Measurements from ENCODE around the gene CEP43. TPM values are rescaled to one million over a fixed set of nuclear protein-coding genes. Genes with fewer than 3 reads are reported as not detected.

The CEP43 gene
- total RNA-seq, 2 experiments from 2014 or later = 34.3 to 41.2 TPM

DNA sequence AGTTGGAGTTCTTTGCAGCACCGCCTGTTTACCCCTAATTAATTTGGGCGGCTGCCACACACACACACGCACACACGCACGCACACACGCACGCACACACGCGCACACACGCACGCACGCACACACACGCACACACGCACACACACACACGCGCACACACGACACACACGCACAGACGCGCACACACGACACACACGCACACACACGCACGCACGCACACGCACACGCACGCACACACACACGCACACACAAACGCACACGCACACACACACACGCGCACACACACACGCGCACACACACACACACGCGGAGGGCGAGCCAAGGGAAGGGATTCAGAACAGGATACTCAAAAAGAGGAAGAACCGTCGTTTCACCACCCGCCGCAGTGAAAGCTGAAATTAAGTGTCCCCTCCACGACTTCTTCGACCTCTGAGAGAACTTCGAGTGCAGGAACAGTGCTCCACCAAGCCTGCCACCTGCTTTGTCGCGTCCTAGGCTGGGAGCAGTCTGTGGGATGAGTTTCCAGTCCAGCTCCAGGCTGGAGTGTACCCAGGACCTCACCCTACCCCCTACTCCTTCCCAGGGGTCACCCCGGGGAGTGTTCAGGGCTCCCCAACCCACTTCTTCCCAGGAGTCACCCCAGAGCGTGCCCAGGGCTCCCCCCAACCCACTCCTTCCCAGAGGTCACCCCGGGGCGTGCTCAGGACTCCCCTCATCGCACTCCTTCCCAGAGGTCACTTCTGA, 43.9 kb upstream of the CEP43 start:
- Histone ChIP-seq H2AFZ (ENCODE audit: low read length) (no peak overlapping the region; the same call in 1 of the 2 replicates), H3K4me2 (ENCODE audit: low read length) (peak overlapping the region; percentile 96), H3K27ac (ENCODE audit: low read depth, low read length, poor library complexity, severe bottlenecking) (peak overlapping the region; percentile 87), H3K9me2 (ENCODE audit: insufficient read depth, low read length) (no peaks in the 10 kb centered on the region), H3K9me3 (ENCODE audit: low read length) (no peaks in the 10 kb centered on the region), H3K4me1 (ENCODE audit: insufficient read depth, low read length, poor library complexity, severe bottlenecking) (peaks cover 82% of the 10 kb centered on the region), H4K20me1 (ENCODE audit: insufficient read depth, low read length) (no peaks in the 10 kb centered on the region), H3K79me2 (ENCODE audit: insufficient read depth, low read depth, low read length) (peaks cover 31% of the 10 kb centered on the region; the same call in 1 of the 2 replicates), H3K4me3 (ENCODE audit: low read depth, low read length, poor library complexity, severe bottlenecking) (peak overlapping the region; percentile 79), H3K36me3 (ENCODE audit: insufficient read depth, low read length) (peaks cover 8% of the 10 kb centered on the region; the same call in 1 of the 2 replicates)
- no TSS peak for BruUV-seq (replicated peaks)
- DNase-seq (ENCODE audit: low spot score) = peak; percentile 84
- no peak for TF ChIP-seq EZH2phosphoT487 (IDR thresholded peaks at IDR 0.05; ENCODE audit: borderline replicate concordance, low read depth, low read length)
- TF ChIP-seq, protein P1, sequence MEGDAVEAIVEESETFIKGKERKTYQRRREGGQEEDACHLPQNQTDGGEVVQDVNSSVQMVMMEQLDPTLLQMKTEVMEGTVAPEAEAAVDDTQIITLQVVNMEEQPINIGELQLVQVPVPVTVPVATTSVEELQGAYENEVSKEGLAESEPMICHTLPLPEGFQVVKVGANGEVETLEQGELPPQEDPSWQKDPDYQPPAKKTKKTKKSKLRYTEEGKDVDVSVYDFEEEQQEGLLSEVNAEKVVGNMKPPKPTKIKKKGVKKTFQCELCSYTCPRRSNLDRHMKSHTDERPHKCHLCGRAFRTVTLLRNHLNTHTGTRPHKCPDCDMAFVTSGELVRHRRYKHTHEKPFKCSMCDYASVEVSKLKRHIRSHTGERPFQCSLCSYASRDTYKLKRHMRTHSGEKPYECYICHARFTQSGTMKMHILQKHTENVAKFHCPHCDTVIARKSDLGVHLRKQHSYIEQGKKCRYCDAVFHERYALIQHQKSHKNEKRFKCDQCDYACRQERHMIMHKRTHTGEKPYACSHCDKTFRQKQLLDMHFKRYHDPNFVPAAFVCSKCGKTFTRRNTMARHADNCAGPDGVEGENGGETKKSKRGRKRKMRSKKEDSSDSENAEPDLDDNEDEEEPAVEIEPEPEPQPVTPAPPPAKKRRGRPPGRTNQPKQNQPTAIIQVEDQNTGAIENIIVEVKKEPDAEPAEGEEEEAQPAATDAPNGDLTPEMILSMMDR (conservative IDR thresholded peaks at IDR 0.05; ENCODE audit: low read length) = no peak
- CTCF ChIA-PET (ENCODE audit: unreplicated experiment) = no interaction called here
- POLR2A ChIA-PET = interaction anchor here (0.6 to 2.3 kb wide), 7 partner anchors 88 to 739 kb away, joined by 3 to 20 read pairs (median 3); partner anchors contain the start of gene CCR6
- intact Hi-C loops (cut with micrococcal nuclease; ENCODE audit: unreplicated experiment) = loop anchor here (10.0 kb wide), 1 partner anchor 610 kb away; the partner anchor contains the start of gene SFT2D1

DNA sequence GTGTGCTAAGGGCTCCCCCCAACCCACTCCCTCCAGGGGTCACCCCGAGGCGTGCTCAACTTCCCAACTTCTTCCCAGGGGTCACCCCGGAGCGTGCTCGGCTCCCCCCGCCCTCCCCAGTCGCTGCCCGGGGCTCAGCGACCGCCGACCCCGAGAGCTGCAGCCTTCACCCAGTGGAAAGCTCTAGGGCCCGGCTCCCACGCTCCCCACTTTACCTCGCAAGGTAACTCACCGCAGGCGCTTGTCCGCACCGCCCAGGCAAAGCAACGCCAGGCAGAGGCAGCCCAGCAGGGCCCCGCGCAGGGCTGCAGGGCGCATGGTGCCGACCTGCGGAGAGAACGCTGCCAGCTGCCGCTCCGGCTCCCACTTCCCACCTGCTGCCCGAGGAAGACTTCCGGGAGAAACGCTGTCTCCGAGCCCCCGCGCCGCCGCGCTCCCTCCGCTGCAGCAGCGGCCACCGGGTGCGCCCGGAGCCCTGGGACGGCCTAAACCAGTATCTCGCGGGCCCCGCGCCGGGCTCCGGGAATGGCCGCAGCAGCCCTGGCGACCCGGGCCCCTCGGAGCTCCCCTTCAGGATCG, 43.2 kb upstream of the CEP43 start:
- no peaks in the 10 kb centered on the region for H3K9me3 ChIP-seq (ENCODE audit: low read length)
- no TSS peak for BruUV-seq (replicated peaks)
- intact Hi-C loops (cut with micrococcal nuclease; ENCODE audit: unreplicated experiment) = loop anchor here (2.0 to 10.0 kb wide), 2 partner anchors 43 to 611 kb away; partner anchors contain the start of genes CEP43 and SFT2D1
- H2AFZ ChIP-seq (ENCODE audit: low read length) = no peak overlapping the region; the same call in 1 of the 2 replicates
- H3K4me1 ChIP-seq (ENCODE audit: insufficient read depth, low read length, poor library complexity, severe bottlenecking) = peaks cover 78% of the 10 kb centered on the region
- POLR2A ChIA-PET = interaction anchor here (0.6 to 1.8 kb wide), 7 partner anchors 9 to 196 kb away, joined by 3 to 7 read pairs (median 4); no protein-coding TSS in a partner anchor
- H3K36me3 ChIP-seq (ENCODE audit: insufficient read depth, low read length) = peaks cover 7% of the 10 kb centered on the region; the same call in 1 of the 2 replicates
- H3K27ac ChIP-seq (ENCODE audit: low read depth, low read length, poor library complexity, severe bottlenecking) = peak overlapping the region; percentile 87
- peak; percentile 57 for DNase-seq (ENCODE audit: low spot score)
- H4K20me1 ChIP-seq (ENCODE audit: insufficient read depth, low read length) = no peaks in the 10 kb centered on the region
- H3K4me3 ChIP-seq (ENCODE audit: low read depth, low read length, poor library complexity, severe bottlenecking) = peak overlapping the region; percentile 79
- peaks cover 31% of the 10 kb centered on the region; the same call in 1 of the 2 replicates for H3K79me2 ChIP-seq (ENCODE audit: insufficient read depth, low read depth, low read length)
- CTCF ChIA-PET (ENCODE audit: unreplicated experiment) = interaction anchor here (0.6 kb wide), 1 partner anchor 210 kb away, joined by 22 read pairs; no protein-coding TSS in a partner anchor
- peak overlapping the region; percentile 96 for H3K4me2 ChIP-seq (ENCODE audit: low read length)
- no peak for TF ChIP-seq EZH2phosphoT487 (IDR thresholded peaks at IDR 0.05; ENCODE audit: borderline replicate concordance, low read depth, low read length)
- TF ChIP-seq, protein P1 (conservative IDR thresholded peaks at IDR 0.05; ENCODE audit: low read length) = no peak
- no peaks in the 10 kb centered on the region for H3K9me2 ChIP-seq (ENCODE audit: insufficient read depth, low read length)

Data from OCI-LY7 (cell line).